ENCODE data around the gene ATXN7L3. TPM values are rescaled to one million over a fixed set of nuclear protein-coding genes. Genes with fewer than 3 reads are reported as not detected.

The ATXN7L3 gene
- total and polyA plus RNA-seq, 10 of the 15 experiments (the other 5 are each of a cell fraction or from before 2014, with no cell fraction given) = 0.71 to 78.7 (median 32.7) TPM

GRCh38 chr17:44206825-44207155, 7.1 kb upstream of the ATXN7L3 start:
- no peaks in the 10 kb centered on the region for H3K9me3 ChIP-seq (replicated peaks; ENCODE audit: control insufficient read depth, insufficient read depth, low read length)
- no peak for FAIRE-seq
- CTCF ChIA-PET = interaction anchor here (0.6 to 7.0 kb wide), 5 partner anchors 10 to 141 kb away, joined by 3 to 135 read pairs (median 3); partner anchors contain the start of gene GRN
- no peak for TF ChIP-seq FOXK2 (IDR thresholded peaks at IDR 0.05)
- TF ChIP-seq, protein P1, sequence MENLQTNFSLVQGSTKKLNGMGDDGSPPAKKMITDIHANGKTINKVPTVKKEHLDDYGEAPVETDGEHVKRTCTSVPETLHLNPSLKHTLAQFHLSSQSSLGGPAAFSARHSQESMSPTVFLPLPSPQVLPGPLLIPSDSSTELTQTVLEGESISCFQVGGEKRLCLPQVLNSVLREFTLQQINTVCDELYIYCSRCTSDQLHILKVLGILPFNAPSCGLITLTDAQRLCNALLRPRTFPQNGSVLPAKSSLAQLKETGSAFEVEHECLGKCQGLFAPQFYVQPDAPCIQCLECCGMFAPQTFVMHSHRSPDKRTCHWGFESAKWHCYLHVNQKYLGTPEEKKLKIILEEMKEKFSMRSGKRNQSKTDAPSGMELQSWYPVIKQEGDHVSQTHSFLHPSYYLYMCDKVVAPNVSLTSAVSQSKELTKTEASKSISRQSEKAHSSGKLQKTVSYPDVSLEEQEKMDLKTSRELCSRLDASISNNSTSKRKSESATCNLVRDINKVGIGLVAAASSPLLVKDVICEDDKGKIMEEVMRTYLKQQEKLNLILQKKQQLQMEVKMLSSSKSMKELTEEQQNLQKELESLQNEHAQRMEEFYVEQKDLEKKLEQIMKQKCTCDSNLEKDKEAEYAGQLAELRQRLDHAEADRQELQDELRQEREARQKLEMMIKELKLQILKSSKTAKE (IDR thresholded peaks at IDR 0.05; ENCODE audit: low read depth, poor library complexity, severe bottlenecking) = no peak
- no peak for TF ChIP-seq NR2C1 (IDR thresholded peaks at IDR 0.05)
- TF ChIP-seq NFXL1 (IDR thresholded peaks at IDR 0.05; ENCODE audit: borderline replicate concordance) = no peak
- no peak for TF ChIP-seq ZBTB11 (CRISPR knock-in tag; IDR thresholded peaks at IDR 0.05)
- TF ChIP-seq FOXM1 (IDR thresholded peaks at IDR 0.05; ENCODE audit: low read depth, low read length) = no peak
- no peak for TF ChIP-seq POU2F2 (IDR thresholded peaks at IDR 0.05; ENCODE audit: borderline replicate concordance, low read depth, low read length)
- no peak for TF ChIP-seq TCF3 (IDR thresholded peaks at IDR 0.05; ENCODE audit: borderline replicate concordance, insufficient read depth, low read depth, low read length)
- TF ChIP-seq TBL1XR1 (IDR thresholded peaks at IDR 0.05; ENCODE audit: low read depth, low read length) = no peak
- TF ChIP-seq ZSCAN29 (IDR thresholded peaks at IDR 0.05) = no peak
- no peak for TF ChIP-seq GABPA (IDR thresholded peaks at IDR 0.05; ENCODE audit: low read depth)
- no peak for TF ChIP-seq ZNF24 (IDR thresholded peaks at IDR 0.05)
- no peak for TF ChIP-seq HDAC2 (IDR thresholded peaks at IDR 0.05)
- TF ChIP-seq, protein P2, sequence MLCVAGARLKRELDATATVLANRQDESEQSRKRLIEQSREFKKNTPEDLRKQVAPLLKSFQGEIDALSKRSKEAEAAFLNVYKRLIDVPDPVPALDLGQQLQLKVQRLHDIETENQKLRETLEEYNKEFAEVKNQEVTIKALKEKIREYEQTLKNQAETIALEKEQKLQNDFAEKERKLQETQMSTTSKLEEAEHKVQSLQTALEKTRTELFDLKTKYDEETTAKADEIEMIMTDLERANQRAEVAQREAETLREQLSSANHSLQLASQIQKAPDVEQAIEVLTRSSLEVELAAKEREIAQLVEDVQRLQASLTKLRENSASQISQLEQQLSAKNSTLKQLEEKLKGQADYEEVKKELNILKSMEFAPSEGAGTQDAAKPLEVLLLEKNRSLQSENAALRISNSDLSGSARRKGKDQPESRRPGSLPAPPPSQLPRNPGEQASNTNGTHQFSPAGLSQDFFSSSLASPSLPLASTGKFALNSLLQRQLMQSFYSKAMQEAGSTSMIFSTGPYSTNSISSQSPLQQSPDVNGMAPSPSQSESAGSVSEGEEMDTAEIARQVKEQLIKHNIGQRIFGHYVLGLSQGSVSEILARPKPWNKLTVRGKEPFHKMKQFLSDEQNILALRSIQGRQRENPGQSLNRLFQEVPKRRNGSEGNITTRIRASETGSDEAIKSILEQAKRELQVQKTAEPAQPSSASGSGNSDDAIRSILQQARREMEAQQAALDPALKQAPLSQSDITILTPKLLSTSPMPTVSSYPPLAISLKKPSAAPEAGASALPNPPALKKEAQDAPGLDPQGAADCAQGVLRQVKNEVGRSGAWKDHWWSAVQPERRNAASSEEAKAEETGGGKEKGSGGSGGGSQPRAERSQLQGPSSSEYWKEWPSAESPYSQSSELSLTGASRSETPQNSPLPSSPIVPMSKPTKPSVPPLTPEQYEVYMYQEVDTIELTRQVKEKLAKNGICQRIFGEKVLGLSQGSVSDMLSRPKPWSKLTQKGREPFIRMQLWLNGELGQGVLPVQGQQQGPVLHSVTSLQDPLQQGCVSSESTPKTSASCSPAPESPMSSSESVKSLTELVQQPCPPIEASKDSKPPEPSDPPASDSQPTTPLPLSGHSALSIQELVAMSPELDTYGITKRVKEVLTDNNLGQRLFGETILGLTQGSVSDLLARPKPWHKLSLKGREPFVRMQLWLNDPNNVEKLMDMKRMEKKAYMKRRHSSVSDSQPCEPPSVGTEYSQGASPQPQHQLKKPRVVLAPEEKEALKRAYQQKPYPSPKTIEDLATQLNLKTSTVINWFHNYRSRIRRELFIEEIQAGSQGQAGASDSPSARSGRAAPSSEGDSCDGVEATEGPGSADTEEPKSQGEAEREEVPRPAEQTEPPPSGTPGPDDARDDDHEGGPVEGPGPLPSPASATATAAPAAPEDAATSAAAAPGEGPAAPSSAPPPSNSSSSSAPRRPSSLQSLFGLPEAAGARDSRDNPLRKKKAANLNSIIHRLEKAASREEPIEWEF (IDR thresholded peaks at IDR 0.05; ENCODE audit: insufficient replicate concordance, low read depth, low read length) = no peak
- no peak for TF ChIP-seq STAT1 (conservative IDR thresholded peaks at IDR 0.05)

More at GRCh38 chr17:44206825-44207155, 7.1 kb upstream of the ATXN7L3 start:
- no peak overlapping the region for H3K27ac ChIP-seq (ENCODE audit: control insufficient read depth, insufficient read depth)
- intact Hi-C loops (cut with micrococcal nuclease; ENCODE audit: unreplicated experiment) = no loop called here
- no peak overlapping the region for H3K9ac ChIP-seq (ENCODE audit: control insufficient read depth, insufficient read depth, low read length)
- ChIA-PET RAD21 (ENCODE audit: unreplicated experiment) (no interaction called here), POLR2A (interaction anchor here (0.5 to 0.8 kb wide), 3 partner anchors 12 to 155 kb away, joined by 3 to 5 read pairs (median 3); no protein-coding TSS in a partner anchor), SMC1A (ENCODE audit: uncharacterized antibody, unreplicated experiment) (interaction anchor here (0.9 kb wide), 1 partner anchor 154 kb away, joined by 3 read pairs; no protein-coding TSS in a partner anchor)
- in situ Hi-C loops (cut with MboI) = loop anchor here (25.0 kb wide), 1 partner anchor 306 kb away; the partner anchor contains the start of gene GPATCH8
- no peak overlapping the region for H2AFZ ChIP-seq (ENCODE audit: control insufficient read depth, low read depth, low read length)
- peaks cover 3% of the 10 kb centered on the region for H3K79me2 ChIP-seq (ENCODE audit: control insufficient read depth, insufficient read depth, low read length)
- H3K4me2 ChIP-seq (ENCODE audit: control insufficient read depth, insufficient read depth) = no peak overlapping the region
- no TSS peak for BruUV-seq (replicated peaks)
- no peak for ATAC-seq
- no peaks in the 10 kb centered on the region for H3K27me3 ChIP-seq (replicated peaks in 1 of 2; ENCODE audit: control insufficient read depth in 2 of 2, insufficient read depth in 2 of 2, low read length in 1 of 2)
- H3K36me3 ChIP-seq (ENCODE audit: control insufficient read depth in 2 of 2, insufficient read depth in 2 of 2, low read length in 1 of 2) = peaks cover 25 to 31% of the 10 kb centered on the region in 2 experiments; a peak in 3 of 4 replicates
- 100% methylated on average over 5 of the region's 6 CpGs for WGBS (ENCODE audit: insufficient coverage, insufficient replicate concordance, low lambda C conversion rate, missing lambda C conversion rate)
- no peak overlapping the region for H3K4me3 ChIP-seq
- DNase-seq (ENCODE audit: low read depth, low spot score) = no peak
- peaks cover 22% of the 10 kb centered on the region for H3K4me1 ChIP-seq (ENCODE audit: control insufficient read depth, insufficient read depth, low read length)
- peaks cover 2% of the 10 kb centered on the region; the same call in 1 of the 2 replicates for H4K20me1 ChIP-seq (ENCODE audit: control insufficient read depth, insufficient read depth)
